C4-2B (cell line): ENCODE data around the gene TFPT.

Experiments
- H3K27ac ChIP-seq: fragments of 450-650 bp; 2 replicates; pipeline ENCODE4 v1.5.1; 2017
- CTCF ChIP-seq: fragments of 450-650 bp; conservative IDR thresholded peaks from 2 replicates; pipeline ENCODE4 v1.5.1; 2017; ENCODE audit warnings: mild to moderate bottlenecking
- ZFX ChIP-seq: fragments of 450-650 bp; IDR thresholded peaks from 2 replicates; pipeline ENCODE4 v1.6.1; 2017

Gene TFPT

GRCh38 chr19:54136864-54137698 lies 21.6 kb upstream of the TFPT start:
- H3K27ac ChIP-seq, result peak overlapping the region; percentile 97
- no peak for TF ChIP-seq CTCF
- TF ChIP-seq ZFX, result no peak

GRCh38 chr19:54136086-54136863 lies 20.8 kb upstream of the TFPT start:
- H3K27ac ChIP-seq, result peak overlapping the region; percentile 74

GRCh38 chr19:54133957-54134590 lies 18.6 kb upstream of the TFPT start:
- TF ChIP-seq ZFX, result no peak
- TF ChIP-seq CTCF, result no peak
- no peak overlapping the region for H3K27ac ChIP-seq

More at GRCh38 chr19:54136086-54136863, 20.8 kb upstream of the TFPT start:
- TF ChIP-seq CTCF, result no peak
- TF ChIP-seq ZFX, result no peak

GRCh38 chr19:54133312-54133956 lies 18.0 kb upstream of the TFPT start:
- TF ChIP-seq ZFX (no peak), CTCF (no peak)
- no peak overlapping the region for H3K27ac ChIP-seq

GRCh38 chr19:54129617-54129996 lies 14.2 kb upstream of the TFPT start:
- no peak overlapping the region for H3K27ac ChIP-seq
- TF ChIP-seq CTCF (no peak), ZFX (no peak)

GRCh38 chr19:54128796-54129616 lies 13.5 kb upstream of the TFPT start:
- TF ChIP-seq ZFX, result no peak
- TF ChIP-seq CTCF, result no peak
- no peak overlapping the region for H3K27ac ChIP-seq
